Measurements from ENCODE around the gene SETD4.

DNA sequence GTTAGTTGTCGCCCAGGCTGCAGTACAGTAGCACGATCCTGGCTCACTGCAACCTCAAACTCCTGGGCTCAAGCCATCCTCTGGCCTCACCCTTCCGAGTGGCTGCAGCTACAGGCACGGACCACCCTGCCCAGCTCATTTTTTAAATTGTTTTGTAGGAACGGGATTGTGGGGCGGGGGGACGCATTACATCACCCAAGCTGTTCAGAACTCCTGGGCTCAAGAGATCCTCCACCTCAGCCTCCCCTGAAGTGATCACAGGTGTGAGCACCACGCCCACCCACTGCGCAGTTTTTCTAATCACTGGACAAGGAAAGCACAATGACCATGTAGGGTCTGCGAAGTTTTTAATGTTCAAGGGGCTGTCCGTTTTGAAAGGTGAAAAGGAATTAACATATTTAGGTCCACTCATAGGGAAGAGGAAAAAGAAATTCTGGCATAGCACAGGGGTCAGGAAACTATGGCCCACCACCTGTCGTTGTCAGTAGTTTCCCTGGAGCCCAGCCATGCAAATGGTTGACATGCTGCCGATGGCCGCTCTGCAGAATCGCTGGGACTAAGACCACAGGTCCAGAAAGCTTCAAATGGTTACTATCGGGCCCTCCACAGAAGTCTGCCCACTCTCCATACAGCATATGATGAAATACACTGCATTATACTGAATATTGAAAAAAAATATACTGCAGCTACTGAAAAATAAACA is 26.0 kb downstream of the SETD4 start:
- TF ChIP-seq, protein P1, sequence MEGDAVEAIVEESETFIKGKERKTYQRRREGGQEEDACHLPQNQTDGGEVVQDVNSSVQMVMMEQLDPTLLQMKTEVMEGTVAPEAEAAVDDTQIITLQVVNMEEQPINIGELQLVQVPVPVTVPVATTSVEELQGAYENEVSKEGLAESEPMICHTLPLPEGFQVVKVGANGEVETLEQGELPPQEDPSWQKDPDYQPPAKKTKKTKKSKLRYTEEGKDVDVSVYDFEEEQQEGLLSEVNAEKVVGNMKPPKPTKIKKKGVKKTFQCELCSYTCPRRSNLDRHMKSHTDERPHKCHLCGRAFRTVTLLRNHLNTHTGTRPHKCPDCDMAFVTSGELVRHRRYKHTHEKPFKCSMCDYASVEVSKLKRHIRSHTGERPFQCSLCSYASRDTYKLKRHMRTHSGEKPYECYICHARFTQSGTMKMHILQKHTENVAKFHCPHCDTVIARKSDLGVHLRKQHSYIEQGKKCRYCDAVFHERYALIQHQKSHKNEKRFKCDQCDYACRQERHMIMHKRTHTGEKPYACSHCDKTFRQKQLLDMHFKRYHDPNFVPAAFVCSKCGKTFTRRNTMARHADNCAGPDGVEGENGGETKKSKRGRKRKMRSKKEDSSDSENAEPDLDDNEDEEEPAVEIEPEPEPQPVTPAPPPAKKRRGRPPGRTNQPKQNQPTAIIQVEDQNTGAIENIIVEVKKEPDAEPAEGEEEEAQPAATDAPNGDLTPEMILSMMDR (IDR thresholded peaks at IDR 0.05; ENCODE audit: low read length) = no peak
- TF ChIP-seq EZH2phosphoT487 (IDR thresholded peaks at IDR 0.05; ENCODE audit: low read length) = no peak
- TF ChIP-seq EZH2 (optimal IDR thresholded peaks at IDR 0.05; ENCODE audit: low read depth, low read length) = no peak
